ENCODE results near the gene CSNK1G2. TPM values are rescaled to one million over a fixed set of nuclear protein-coding genes. Genes with fewer than 3 reads are reported as not detected.

CSNK1G2 gene
- total and polyA plus RNA-seq, 2 of the 13 experiments (the other 11 are each of a cell fraction or from before 2014, with no cell fraction given), result 53.8 to 72.5 TPM

GRCh38 chr19:1990230-1991017, 49.5 kb downstream of the CSNK1G2 start:
- Histone ChIP-seq H3K79me2 (ENCODE audit: insufficient read depth, low read length) (no peaks in the 10 kb centered on the region), H3K4me2 (ENCODE audit: low read depth, low read length) (no peak overlapping the region), H3K27ac (ENCODE audit: extremely low read length, insufficient read depth, low read length) (no peak overlapping the region), H3K27me3 (ENCODE audit: control insufficient read depth in 1 of 2, insufficient read depth in 2 of 2, low read length in 2 of 2) (no peaks in the 10 kb centered on the region), H3K4me1 (ENCODE audit: insufficient read depth, low read length) (no peaks in the 10 kb centered on the region), H3K36me3 (replicated peaks in 1 of 2; ENCODE audit: control insufficient read depth in 1 of 2, insufficient read depth in 2 of 2, low read length in 2 of 2) (peaks cover 17 to 25% of the 10 kb centered on the region in 2 experiments), H3K4me3 (replicated peaks in 1 of 3; ENCODE audit: insufficient read depth in 1 of 3, low read depth in 2 of 3, low read length in 3 of 3) (no peak overlapping the region), H3K9ac (ENCODE audit: insufficient read depth, low read depth, low read length) (no peak overlapping the region), H2AFZ (ENCODE audit: low read length) (no peak overlapping the region), H4K20me1 (ENCODE audit: insufficient read depth, low read length) (no peaks in the 10 kb centered on the region), H3K9me3 (ENCODE audit: low read length) (no peaks in the 10 kb centered on the region)
- intact Hi-C loops (cut with micrococcal nuclease; ENCODE audit: unreplicated experiment) (no loop called here), in situ Hi-C loops (cut with HindIII; ENCODE audit: extremely low pct_ligation_motif_present, low pct_unique_long_range_greater_than_20kb) (no loop called here)
- no peak for TF ChIP-seq IRF1 (CRISPR knock-in tag; IDR thresholded peaks at IDR 0.05; ENCODE audit: low read depth)
- peak; percentile 66 for TF ChIP-seq AGO2 (optimal IDR thresholded peaks at IDR 0.05; ENCODE audit: low read depth, low read length)
- no peak; the same call in 1 of the 2 replicates for TF ChIP-seq ZBTB40 (IDR thresholded peaks at IDR 0.05)
- peak; percentile 98 for TF ChIP-seq ZBTB40 (CRISPR knock-in tag; IDR thresholded peaks at IDR 0.05)
- TF ChIP-seq SRF (IDR thresholded peaks at IDR 0.05; ENCODE audit: low read depth, low read length), result no peak
- no peak for TF ChIP-seq KAT2B (IDR thresholded peaks at IDR 0.05; ENCODE audit: borderline replicate concordance, low read depth, low read length)
- no peak for TF ChIP-seq ZNF775 (CRISPR knock-in tag; IDR thresholded peaks at IDR 0.05; ENCODE audit: borderline replicate concordance)
- TF ChIP-seq AGO1 (IDR thresholded peaks at IDR 0.05; ENCODE audit: low read depth, low read length, poor library complexity, severe bottlenecking), result peak; percentile 15
- 0 out of 4 replicates have a peak, but pooled peaks of 1 of the 2 experiments have one; percentile 11 for TF ChIP-seq POLR2A (IDR thresholded peaks at IDR 0.05; ENCODE audit: insufficient read depth in 1 of 2, low read depth in 2 of 2, low read length in 2 of 2)
- ATAC-seq (no peak), FAIRE-seq (no peak), DNase-seq (ENCODE audit: low spot score) (no peak)
- ChIA-PET POLR2A (no interaction called here), CTCF (ENCODE audit: low intra/inter-chr PET ratio, low total read pairs) (no interaction called here)
- 98% methylated on average over 20 of the region's 34 CpGs for WGBS (ENCODE audit: low lambda C conversion rate)
- BruUV-seq (replicated peaks), result no TSS peak
